ENCODE results near the gene MS4A6E. TPM values are rescaled to one million over a fixed set of nuclear protein-coding genes. Genes with fewer than 3 reads are reported as not detected.
"Not testable (repeated sequence)": the region's sequence is repeated elsewhere in the genome, so short reads cannot be mapped to it uniquely, and the experiment has no call there.

MS4A6E gene
- total and polyA plus RNA-seq, 2 donors (not counting 1 experiment from before 2014, with no cell fraction given) = not detected

DNA sequence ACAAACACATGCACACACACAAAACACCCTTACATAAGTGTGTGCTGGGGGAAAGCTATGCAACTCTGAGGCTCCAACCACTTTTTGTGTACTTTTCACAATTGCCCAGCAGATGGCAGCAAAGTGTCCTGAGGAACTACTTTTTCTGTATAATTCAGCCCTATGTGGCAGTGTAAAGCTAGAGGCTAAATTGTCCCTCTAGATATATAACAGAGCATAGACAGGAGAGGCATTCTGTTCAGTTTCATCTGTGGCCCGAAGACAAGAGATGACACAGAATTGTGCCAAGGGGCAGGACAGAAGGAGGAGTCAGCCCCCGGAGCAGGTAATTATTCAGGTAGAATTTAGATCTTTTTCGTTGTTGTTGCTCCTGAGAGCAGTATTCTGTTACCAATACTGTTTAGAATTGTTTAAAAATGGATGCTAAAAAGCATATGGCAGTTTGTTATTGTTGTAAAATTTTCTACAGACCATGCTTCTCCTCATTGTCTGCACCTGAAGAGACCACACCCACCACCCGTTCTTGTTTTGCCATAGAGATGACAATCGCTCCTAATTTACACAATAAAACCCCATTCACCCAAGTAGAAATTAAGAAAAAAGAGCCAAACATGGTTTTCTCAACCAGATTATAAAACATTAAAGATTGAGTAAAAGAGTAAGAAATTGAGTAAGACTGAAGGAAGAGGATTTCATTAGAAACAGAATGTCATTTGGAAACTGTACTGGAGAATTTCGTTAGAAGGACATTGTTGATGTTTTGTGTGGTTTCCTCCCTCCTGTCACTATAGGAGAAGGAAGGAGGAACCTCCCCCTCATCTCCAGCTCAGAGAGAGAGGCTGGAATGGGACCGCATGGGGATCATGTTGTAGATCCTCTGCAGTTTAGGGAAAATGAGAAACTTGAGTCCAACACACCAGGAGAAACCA lies 36.8 kb downstream of the MS4A6E start:
- Histone ChIP-seq H3K36me3 (replicated peaks in 1 of 2; ENCODE audit: control extremely low read depth in 1 of 2, control insufficient read depth in 1 of 2, extremely low read depth in 1 of 2, insufficient read depth in 2 of 2, low read length in 1 of 2) (no peaks in the 10 kb centered on the region), H4K20me1 (ENCODE audit: control insufficient read depth, insufficient read depth, low read length, poor library complexity, severe bottlenecking) (no peaks in the 10 kb centered on the region), H3K4me2 (replicated peaks; ENCODE audit: low read depth, low read length, poor library complexity, severe bottlenecking) (peak overlapping the region; percentile 81), H3K27me3 (replicated peaks in 1 of 4; ENCODE audit: control extremely low read depth in 1 of 4, control insufficient read depth in 3 of 4, insufficient read depth in 4 of 4, low read length in 3 of 4) (no peaks in the 10 kb centered on the region), H3K27ac (ENCODE audit: low read length in 2 of 2) (peak overlapping the region; percentile 82 to 92), H3K9ac (ENCODE audit: low read length) (peak overlapping the region; percentile 68), H3K4me3 (ENCODE audit: control extremely low read depth in 1 of 5, extremely low read depth in 1 of 5, insufficient read depth in 1 of 5, low read depth in 2 of 5, low read length in 4 of 5) (peak overlapping the region; percentile 37 to 72 (median 52)), H3K4me1 (ENCODE audit: control insufficient read depth in 2 of 2, insufficient read depth in 2 of 2, low read length in 2 of 2) (peaks cover 60 to 62% of the 10 kb centered on the region in 2 donors), H3K79me2 (ENCODE audit: control insufficient read depth, insufficient read depth, low read length) (peaks cover 60% of the 10 kb centered on the region), H2AFZ (ENCODE audit: insufficient read depth, low read depth, low read length, poor library complexity, severe bottlenecking) (peak overlapping the region; percentile 70), H3K9me3 (ENCODE audit: control extremely low read depth in 1 of 3, control insufficient read depth in 2 of 3, insufficient read depth in 1 of 3, low read length in 2 of 3) (peaks cover 2 to 31% (median 19%) of the 10 kb centered on the region in 3 donors)
- H3K9me3 Mint-ChIP-seq (ENCODE audit: insufficient read depth) = peaks cover 4% of the 10 kb centered on the region
- peak; percentile 92 for DNase-seq
- CTCF ChIA-PET = interaction anchor here (0.6 to 13.3 kb wide), 54 partner anchors 9 to 414 kb away, joined by 3 to 257 read pairs (median 6); partner anchors contain the start of genes MS4A1, MS4A14 and MS4A7
- H3K27ac Mint-ChIP-seq = peak overlapping the region; percentile 90
- H3K27me3 Mint-ChIP-seq = no peaks in the 10 kb centered on the region
- WGBS (ENCODE audit: insufficient coverage) = 0% methylated on average over 2 of the region's 7 CpGs
- POLR2A ChIA-PET = interaction anchor here (0.5 to 2.9 kb wide), 8 partner anchors 9 to 120 kb away, joined by 4 to 22 read pairs (median 6); partner anchors contain the start of gene MS4A1
- intact Hi-C loops (cut with micrococcal nuclease) = loop anchor here (1.0 to 2.0 kb wide), 7 partner anchors 14 to 254 kb away; partner anchors contain the start of genes MS4A1, MS4A14 and MS4A7
- peak; percentile 81 for ATAC-seq (ENCODE audit: low read depth)
- peaks cover 71% of the 10 kb centered on the region for H3K4me1 Mint-ChIP-seq
- peak overlapping the region; percentile 80 for H3K4me3 Mint-ChIP-seq
- TF ChIP-seq, protein P1, sequence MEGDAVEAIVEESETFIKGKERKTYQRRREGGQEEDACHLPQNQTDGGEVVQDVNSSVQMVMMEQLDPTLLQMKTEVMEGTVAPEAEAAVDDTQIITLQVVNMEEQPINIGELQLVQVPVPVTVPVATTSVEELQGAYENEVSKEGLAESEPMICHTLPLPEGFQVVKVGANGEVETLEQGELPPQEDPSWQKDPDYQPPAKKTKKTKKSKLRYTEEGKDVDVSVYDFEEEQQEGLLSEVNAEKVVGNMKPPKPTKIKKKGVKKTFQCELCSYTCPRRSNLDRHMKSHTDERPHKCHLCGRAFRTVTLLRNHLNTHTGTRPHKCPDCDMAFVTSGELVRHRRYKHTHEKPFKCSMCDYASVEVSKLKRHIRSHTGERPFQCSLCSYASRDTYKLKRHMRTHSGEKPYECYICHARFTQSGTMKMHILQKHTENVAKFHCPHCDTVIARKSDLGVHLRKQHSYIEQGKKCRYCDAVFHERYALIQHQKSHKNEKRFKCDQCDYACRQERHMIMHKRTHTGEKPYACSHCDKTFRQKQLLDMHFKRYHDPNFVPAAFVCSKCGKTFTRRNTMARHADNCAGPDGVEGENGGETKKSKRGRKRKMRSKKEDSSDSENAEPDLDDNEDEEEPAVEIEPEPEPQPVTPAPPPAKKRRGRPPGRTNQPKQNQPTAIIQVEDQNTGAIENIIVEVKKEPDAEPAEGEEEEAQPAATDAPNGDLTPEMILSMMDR (IDR thresholded peaks at IDR 0.05) = peak; percentile 88
- no peak for TF ChIP-seq EZH2 (IDR thresholded peaks at IDR 0.05; ENCODE audit: borderline replicate concordance, insufficient read depth, low read depth, low read length, poor library complexity, severe bottlenecking)

DNA sequence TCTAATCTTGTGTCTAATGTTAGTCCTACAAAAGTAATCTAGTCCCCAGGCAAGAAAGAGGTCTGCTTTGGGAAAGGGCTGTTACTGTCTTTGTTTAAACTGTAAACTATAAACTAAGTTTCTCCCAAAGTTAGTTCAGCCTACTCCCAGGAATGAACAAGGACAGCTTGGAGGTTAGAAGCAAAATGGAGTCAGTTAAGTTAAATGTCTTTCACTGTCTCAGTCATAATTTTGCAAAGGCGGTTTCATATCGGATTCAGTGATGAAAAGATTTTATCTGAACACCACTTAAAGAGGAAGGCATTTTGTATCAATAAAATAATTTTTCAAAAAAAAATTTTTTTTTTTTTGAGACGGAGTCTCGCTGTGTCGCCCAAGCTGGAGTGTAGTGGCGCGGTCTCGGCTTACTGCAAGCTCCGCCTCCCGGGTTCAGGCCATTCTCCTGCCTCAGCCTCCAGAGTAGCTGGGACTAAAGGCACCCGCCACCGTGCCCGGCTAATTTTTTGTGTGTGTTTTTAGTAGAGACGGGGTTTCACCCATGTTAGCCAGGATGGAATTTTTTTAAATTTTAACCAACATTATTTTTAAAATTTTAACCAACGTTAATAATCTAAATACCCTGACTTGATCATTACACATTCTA lies 39.3 kb downstream of the MS4A6E start:
- intact Hi-C loops (cut with micrococcal nuclease) = loop anchor here (5.0 kb wide), 1 partner anchor 206 kb away; no protein-coding TSS in a partner anchor
- H3K27ac ChIP-seq (ENCODE audit: low read length in 2 of 2) = peak overlapping the region; percentile 73 to 92
- H3K27me3 Mint-ChIP-seq; H3K36me3 ChIP-seq (replicated peaks in 1 of 2; ENCODE audit: control extremely low read depth in 1 of 2, control insufficient read depth in 1 of 2, extremely low read depth in 1 of 2, insufficient read depth in 2 of 2, low read length in 1 of 2); H2AFZ ChIP-seq (ENCODE audit: insufficient read depth, low read depth, low read length, poor library complexity, severe bottlenecking); ATAC-seq (ENCODE audit: low read depth); H4K20me1 ChIP-seq (ENCODE audit: control insufficient read depth, insufficient read depth, low read length, poor library complexity, severe bottlenecking); H3K9me3 ChIP-seq (ENCODE audit: control extremely low read depth in 1 of 3, control insufficient read depth in 2 of 3, insufficient read depth in 1 of 3, low read length in 2 of 3); H3K27me3 ChIP-seq (replicated peaks in 1 of 4; ENCODE audit: control extremely low read depth in 1 of 4, control insufficient read depth in 3 of 4, insufficient read depth in 4 of 4, low read length in 3 of 4); DNase-seq; H3K9me3 Mint-ChIP-seq (ENCODE audit: insufficient read depth): not testable (repeated sequence)
- ChIA-PET CTCF (interaction anchor here (1.0 to 13.3 kb wide), 15 partner anchors 12 to 253 kb away, joined by 3 to 257 read pairs (median 11); partner anchors contain the start of genes MS4A1, MS4A14 and MS4A7), POLR2A (interaction anchor here (0.6 to 2.9 kb wide), 10 partner anchors 12 to 117 kb away, joined by 3 to 20 read pairs (median 7); partner anchors contain the start of genes MS4A1 and MS4A7)
- 100% methylated on average over 8 of the region's 15 CpGs for WGBS (ENCODE audit: insufficient coverage)
- Mint-ChIP-seq H3K27ac (peak overlapping the region; percentile 70), H3K4me3 (peak overlapping the region; percentile 44), H3K4me1 (peaks cover 86% of the 10 kb centered on the region)
- H3K4me2 ChIP-seq (replicated peaks; ENCODE audit: low read depth, low read length, poor library complexity, severe bottlenecking) = peak overlapping the region; percentile 64
- peak overlapping the region in 1 of 5 experiments; percentile 38 for H3K4me3 ChIP-seq (ENCODE audit: control extremely low read depth in 1 of 5, extremely low read depth in 1 of 5, insufficient read depth in 1 of 5, low read depth in 2 of 5, low read length in 4 of 5)
- H3K4me1 ChIP-seq (ENCODE audit: control insufficient read depth in 2 of 2, insufficient read depth in 2 of 2, low read length in 2 of 2) = peaks cover 65 to 73% of the 10 kb centered on the region in 2 donors
- H3K9ac ChIP-seq (ENCODE audit: low read length) = peak overlapping the region; percentile 37
- H3K79me2 ChIP-seq (ENCODE audit: control insufficient read depth, insufficient read depth, low read length) = peaks cover 68% of the 10 kb centered on the region

All from B cell (primary cell).